Muscle layer of duodenum (tissue), 2 donors: ENCODE results near the gene SEZ6L.

ENCODE experiments used
- H3K27ac ChIP-seq: one replicate; pipeline ENCODE4 v1.7.0; 2013; ENCODE audit warnings: mild to moderate bottlenecking, low read length
- H3K27me3 ChIP-seq: one replicate; pipeline ENCODE4 v1.7.0; 2013; ENCODE audit warnings: low read depth, mild to moderate bottlenecking, control low read depth, low read length
- H3K36me3 ChIP-seq, 2 donors: one replicate each; pipeline ENCODE4 v1.7.0; 2013; ENCODE audit warnings: low read length in 2 of 2, control low read depth in 1 of 2, mild to moderate bottlenecking in 1 of 2; ENCODE audit not compliant: insufficient read depth in 2 of 2, control insufficient read depth in 1 of 2
- H3K4me1 ChIP-seq, 2 donors: one replicate each; pipeline ENCODE4 v1.7.0; 2013; ENCODE audit warnings: low read length in 2 of 2, mild to moderate bottlenecking in 2 of 2, control low read depth in 1 of 2, moderate library complexity in 1 of 2; ENCODE audit not compliant: insufficient read depth in 2 of 2, control insufficient read depth in 1 of 2
- H3K4me3 ChIP-seq, 2 donors: one replicate each; pipeline ENCODE4 v1.7.0; 2013; ENCODE audit warnings: low read length in 2 of 2, low read depth in 1 of 2, mild to moderate bottlenecking in 1 of 2
- H3K9me3 ChIP-seq, 2 donors: one replicate each; pipeline ENCODE4 v1.7.0; 2013; ENCODE audit warnings: low read length in 2 of 2, control low read depth in 1 of 2, mild to moderate bottlenecking in 1 of 2; ENCODE audit not compliant: control insufficient read depth in 1 of 2
- donor health status: healthy.

The SEZ6L gene

DNA sequence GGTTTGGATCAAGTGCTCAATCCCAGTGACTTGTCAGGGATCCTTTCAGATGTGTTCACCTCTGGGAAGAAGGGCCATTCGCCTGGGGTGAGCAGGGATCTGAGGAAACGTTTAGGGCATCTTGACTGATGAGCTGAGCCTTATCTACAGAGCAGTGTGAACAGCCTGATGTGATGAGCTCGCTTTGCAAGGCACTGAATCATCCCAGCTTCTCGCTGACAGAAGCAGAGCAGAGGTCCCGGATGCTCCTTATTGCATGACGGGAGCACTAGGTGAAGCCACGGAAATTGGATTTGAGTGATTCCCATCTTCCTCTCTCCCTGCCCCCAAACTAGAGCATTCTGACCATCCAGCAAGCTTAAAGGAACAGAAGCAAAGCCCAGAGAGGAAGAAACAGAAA lies 46.5 kb downstream of the SEZ6L start:
- H3K27me3 ChIP-seq = no peaks in the 10 kb centered on the region
- H3K9me3 ChIP-seq = no peaks in the 10 kb centered on the region
- H3K4me3 ChIP-seq = no peak overlapping the region
- H3K4me1 ChIP-seq = no peaks in the 10 kb centered on the region
- no peak overlapping the region for H3K27ac ChIP-seq
- H3K36me3 ChIP-seq = no peaks in the 10 kb centered on the region

GRCh38 chr22:26225207-26225606 lies 55.9 kb downstream of the SEZ6L start:
- peaks cover 0 to 4% of the 10 kb centered on the region in 2 donors for H3K9me3 ChIP-seq
- no peaks in the 10 kb centered on the region for H3K36me3 ChIP-seq
- no peaks in the 10 kb centered on the region for H3K4me1 ChIP-seq
- peaks cover 6% of the 10 kb centered on the region for H3K27me3 ChIP-seq
- H3K4me3 ChIP-seq = no peak overlapping the region
- no peak overlapping the region for H3K27ac ChIP-seq

- Histone ChIP-seq H3K36me3 (no peaks in the 10 kb centered on the region), H3K4me3 (no peak overlapping the region), H3K4me1 (no peaks in the 10 kb centered on the region), H3K27me3 (no peaks in the 10 kb centered on the region), H3K27ac (no peak overlapping the region), H3K9me3 (peaks cover 0 to 4% of the 10 kb centered on the region in 2 donors)
Observed at GRCh38 chr22:26226538-26227297, 57.5 kb downstream of the SEZ6L start.

- Histone ChIP-seq H3K4me3 (no peak overlapping the region), H3K27me3 (no peaks in the 10 kb centered on the region), H3K27ac (no peak overlapping the region), H3K36me3 (no peaks in the 10 kb centered on the region), H3K9me3 (no peaks in the 10 kb centered on the region), H3K4me1 (no peaks in the 10 kb centered on the region)
Observed at GRCh38 chr22:26229910-26230309, 60.6 kb downstream of the SEZ6L start.

DNA sequence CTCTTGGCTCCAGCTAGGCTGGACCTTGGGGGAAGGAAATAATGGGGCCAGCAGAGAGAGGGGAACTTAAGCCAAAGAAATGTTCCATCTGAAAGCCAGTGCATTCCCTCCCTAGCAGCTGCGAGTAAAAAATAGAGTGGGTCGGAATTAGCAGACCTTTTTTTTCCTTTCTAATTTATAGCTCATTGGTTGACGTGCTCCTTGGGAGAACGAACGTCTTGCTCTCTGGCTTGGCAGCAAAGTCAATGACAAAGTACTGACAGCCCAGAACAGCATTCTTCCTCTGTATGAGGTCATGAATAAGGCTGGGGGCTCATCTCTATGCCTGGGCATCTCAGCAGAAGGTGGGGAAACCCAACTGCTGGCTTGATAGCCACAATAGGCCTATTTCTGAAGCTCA lies 65.0 kb downstream of the SEZ6L start:
- Histone ChIP-seq H3K4me3 (no peak overlapping the region), H3K4me1 (no peaks in the 10 kb centered on the region), H3K9me3 (no peaks in the 10 kb centered on the region), H3K36me3 (no peaks in the 10 kb centered on the region), H3K27ac (no peak overlapping the region), H3K27me3 (no peaks in the 10 kb centered on the region)

- Histone ChIP-seq H3K27ac (no peak overlapping the region), H3K9me3 (no peaks in the 10 kb centered on the region), H3K4me3 (no peak overlapping the region), H3K4me1 (no peaks in the 10 kb centered on the region), H3K36me3 (no peaks in the 10 kb centered on the region), H3K27me3 (no peaks in the 10 kb centered on the region)
Observed at GRCh38 chr22:26235792-26236487, 66.7 kb downstream of the SEZ6L start.

DNA sequence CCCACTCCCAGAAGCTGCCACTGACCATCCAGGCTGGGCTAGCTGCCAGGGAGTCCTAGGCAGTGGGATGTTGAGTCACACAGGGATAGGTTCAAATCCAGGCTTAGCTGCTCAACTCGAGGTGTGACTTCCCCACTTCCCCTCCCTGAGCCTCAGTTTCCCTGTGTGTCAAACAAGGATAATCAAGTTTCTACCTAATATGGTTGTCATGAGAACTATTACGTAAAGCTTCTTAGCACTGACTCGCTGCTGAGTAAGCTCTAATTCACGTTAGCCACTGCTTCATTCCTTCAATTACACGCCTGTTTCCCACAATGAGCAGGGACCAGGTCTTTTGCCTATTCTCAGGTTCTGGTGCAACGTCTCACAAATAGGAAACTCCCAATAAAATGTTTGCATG lies 67.7 kb downstream of the SEZ6L start:
- Histone ChIP-seq H3K4me3 (no peak overlapping the region), H3K36me3 (no peaks in the 10 kb centered on the region), H3K4me1 (no peaks in the 10 kb centered on the region), H3K27me3 (no peaks in the 10 kb centered on the region), H3K27ac (no peak overlapping the region), H3K9me3 (no peaks in the 10 kb centered on the region)

DNA sequence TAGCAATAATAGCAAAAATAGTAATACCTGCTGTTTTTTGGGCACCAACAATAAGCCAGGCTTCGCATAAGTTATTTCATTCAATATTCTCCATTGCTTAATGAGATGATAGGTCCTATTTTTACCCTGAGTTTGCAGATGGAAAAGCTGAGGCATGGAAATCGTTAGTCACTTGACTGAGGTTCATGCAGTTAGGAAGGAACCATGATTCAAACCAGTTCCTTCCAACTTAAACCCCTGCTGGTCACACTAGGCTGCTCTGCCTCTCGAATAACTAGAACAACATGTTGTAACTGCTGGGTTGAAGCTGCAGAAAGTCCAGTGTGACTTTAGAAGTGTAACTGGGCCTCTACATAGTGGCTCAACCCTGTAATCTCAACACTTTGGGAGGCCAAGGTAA lies 69.3 kb downstream of the SEZ6L start:
- no peaks in the 10 kb centered on the region for H3K9me3 ChIP-seq

GRCh38 chr22:26239581-26239980 lies 70.3 kb downstream of the SEZ6L start:
- no peaks in the 10 kb centered on the region for H3K4me1 ChIP-seq
- H3K36me3 ChIP-seq = no peaks in the 10 kb centered on the region
- H3K4me3 ChIP-seq = no peak overlapping the region
- H3K9me3 ChIP-seq = no peaks in the 10 kb centered on the region
- H3K27ac ChIP-seq = no peak overlapping the region
- H3K27me3 ChIP-seq = no peaks in the 10 kb centered on the region

More for the DNA sequence above, 69.3 kb downstream of the SEZ6L start:
- H3K27ac ChIP-seq = no peak overlapping the region
- H3K4me3 ChIP-seq = no peak overlapping the region
- H3K36me3 ChIP-seq = no peaks in the 10 kb centered on the region
- no peaks in the 10 kb centered on the region for H3K4me1 ChIP-seq
- no peaks in the 10 kb centered on the region for H3K27me3 ChIP-seq

DNA sequence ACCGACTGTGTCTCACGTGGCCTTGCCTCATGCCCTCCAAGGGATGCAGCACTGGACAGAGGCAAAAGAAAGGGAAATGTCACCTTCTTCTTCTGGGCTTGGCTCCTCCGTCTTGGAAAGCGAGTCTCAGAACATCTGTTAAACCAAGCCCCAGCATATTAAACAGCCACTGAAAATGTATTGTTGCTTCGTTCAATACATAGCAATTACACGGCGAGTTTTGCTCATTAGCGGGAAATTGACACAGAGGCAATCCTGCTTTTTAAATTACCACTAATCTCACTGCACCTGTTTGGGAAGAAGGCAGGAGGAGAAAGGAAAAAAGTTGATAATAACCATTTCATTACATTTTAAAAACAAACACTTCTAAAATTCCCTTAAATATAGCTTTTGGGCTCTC lies 72.1 kb downstream of the SEZ6L start:
- no peaks in the 10 kb centered on the region for H3K27me3 ChIP-seq
- no peak overlapping the region for H3K27ac ChIP-seq
- H3K36me3 ChIP-seq = no peaks in the 10 kb centered on the region

GRCh38 chr22:26245001-26245400 lies 75.7 kb downstream of the SEZ6L start:
- H3K27me3 ChIP-seq = no peaks in the 10 kb centered on the region
- no peaks in the 10 kb centered on the region for H3K9me3 ChIP-seq
- no peak overlapping the region for H3K27ac ChIP-seq
- H3K4me3 ChIP-seq = no peak overlapping the region
- no peaks in the 10 kb centered on the region for H3K4me1 ChIP-seq
- H3K36me3 ChIP-seq = no peaks in the 10 kb centered on the region

More for the DNA sequence above, 72.1 kb downstream of the SEZ6L start:
- Histone ChIP-seq H3K4me3 (no peak overlapping the region), H3K9me3 (no peaks in the 10 kb centered on the region), H3K4me1 (no peaks in the 10 kb centered on the region)
